ENCODE results near the gene UBE2U. TPM values are rescaled to one million over a fixed set of nuclear protein-coding genes. Genes with fewer than 3 reads are reported as not detected.

The UBE2U gene, protein sequence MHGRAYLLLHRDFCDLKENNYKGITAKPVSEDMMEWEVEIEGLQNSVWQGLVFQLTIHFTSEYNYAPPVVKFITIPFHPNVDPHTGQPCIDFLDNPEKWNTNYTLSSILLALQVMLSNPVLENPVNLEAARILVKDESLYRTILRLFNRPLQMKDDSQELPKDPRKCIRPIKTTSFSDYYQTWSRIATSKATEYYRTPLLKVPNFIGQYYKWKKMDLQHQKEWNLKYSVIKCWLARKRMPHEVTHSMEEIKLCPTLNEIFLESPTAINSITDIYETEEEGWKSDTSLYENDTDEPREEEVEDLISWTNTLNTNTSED
- total RNA-seq, result not detected

DNA sequence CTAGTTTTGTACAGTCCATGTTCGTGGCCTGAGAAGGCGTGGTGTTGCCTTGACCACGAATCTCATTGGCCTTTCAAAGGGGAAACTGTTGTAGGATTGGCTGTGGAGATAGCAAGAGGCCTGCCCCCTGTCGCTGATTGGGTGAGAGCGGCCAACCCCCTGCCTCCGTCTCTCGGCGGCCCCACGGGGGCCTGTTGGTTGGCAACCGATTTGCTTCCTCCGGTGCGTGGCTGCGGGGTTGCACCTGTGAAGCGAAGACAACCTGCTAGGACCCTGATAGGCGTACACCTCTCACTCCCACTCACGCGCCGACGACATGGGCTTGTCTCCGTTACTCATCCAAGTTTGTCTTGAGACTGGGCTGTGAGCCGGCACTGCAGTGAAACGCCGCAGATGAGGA, at the start of gene UBE2U:
Gene UBE2U (plus strand): TSS at position 204 of the 400 bp plus-strand sequence. CDS start 428 bp downstream, outside the sequence.
- Histone ChIP-seq H3K4me1 (no peaks in the 10 kb centered on the region), H3K4me3 (no peak within 1 kb of the TSS), H3K36me3 (no peaks in the 10 kb centered on the region), H3K27me3 (no peaks in the 10 kb centered on the region), H3K27ac (no peak within 1 kb of the TSS), H3K9me3 (no peaks in the 10 kb centered on the region)
- no peak for ATAC-seq
- WGBS, 2 donors (ENCODE audit: low coverage in 1 of 2), result 80 to 98% methylated on average over 2 to 8 of the region's 23 CpGs
- TF ChIP-seq, protein P1, sequence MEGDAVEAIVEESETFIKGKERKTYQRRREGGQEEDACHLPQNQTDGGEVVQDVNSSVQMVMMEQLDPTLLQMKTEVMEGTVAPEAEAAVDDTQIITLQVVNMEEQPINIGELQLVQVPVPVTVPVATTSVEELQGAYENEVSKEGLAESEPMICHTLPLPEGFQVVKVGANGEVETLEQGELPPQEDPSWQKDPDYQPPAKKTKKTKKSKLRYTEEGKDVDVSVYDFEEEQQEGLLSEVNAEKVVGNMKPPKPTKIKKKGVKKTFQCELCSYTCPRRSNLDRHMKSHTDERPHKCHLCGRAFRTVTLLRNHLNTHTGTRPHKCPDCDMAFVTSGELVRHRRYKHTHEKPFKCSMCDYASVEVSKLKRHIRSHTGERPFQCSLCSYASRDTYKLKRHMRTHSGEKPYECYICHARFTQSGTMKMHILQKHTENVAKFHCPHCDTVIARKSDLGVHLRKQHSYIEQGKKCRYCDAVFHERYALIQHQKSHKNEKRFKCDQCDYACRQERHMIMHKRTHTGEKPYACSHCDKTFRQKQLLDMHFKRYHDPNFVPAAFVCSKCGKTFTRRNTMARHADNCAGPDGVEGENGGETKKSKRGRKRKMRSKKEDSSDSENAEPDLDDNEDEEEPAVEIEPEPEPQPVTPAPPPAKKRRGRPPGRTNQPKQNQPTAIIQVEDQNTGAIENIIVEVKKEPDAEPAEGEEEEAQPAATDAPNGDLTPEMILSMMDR (IDR thresholded peaks at IDR 0.05), result no peak
- TF ChIP-seq EP300 (IDR thresholded peaks at IDR 0.05) (no peak), POLR2A (IDR thresholded peaks at IDR 0.05) (no peak), POLR2AphosphoS5 (IDR thresholded peaks at IDR 0.05) (no peak)

DNA sequence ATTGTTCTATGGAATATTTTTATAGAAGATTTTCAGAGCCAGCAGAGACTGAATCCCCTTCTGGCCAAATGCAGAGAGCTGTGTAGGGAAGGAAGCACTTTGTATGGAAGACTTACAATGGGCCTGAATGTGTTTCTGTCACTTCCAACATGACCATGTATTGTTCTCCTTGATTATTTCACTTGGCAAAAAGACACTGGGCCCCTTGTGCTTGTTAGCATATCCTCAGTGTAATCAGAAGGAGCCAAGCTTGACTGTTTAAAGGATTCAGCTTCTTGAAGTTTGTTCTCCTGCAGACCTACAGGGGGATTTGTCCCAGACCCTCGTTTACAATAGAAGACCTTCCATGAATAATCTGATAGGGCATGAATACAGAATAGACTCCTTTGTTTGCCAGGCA, 48.1 kb upstream of the UBE2U start:
- WGBS, 2 donors (ENCODE audit: low coverage in 1 of 2), result 75% methylated on average over 1 of the region's 1 CpG; no CpG with 5 or more reads in 1 of the 2 donors
- Histone ChIP-seq H3K36me3 (no peaks in the 10 kb centered on the region), H3K9me3 (no peaks in the 10 kb centered on the region), H3K27ac (no peak overlapping the region), H3K4me1 (no peaks in the 10 kb centered on the region), H3K4me3 (no peak overlapping the region), H3K27me3 (no peaks in the 10 kb centered on the region)
- TF ChIP-seq, protein P1 (IDR thresholded peaks at IDR 0.05), result no peak
- no peak for ATAC-seq

DNA sequence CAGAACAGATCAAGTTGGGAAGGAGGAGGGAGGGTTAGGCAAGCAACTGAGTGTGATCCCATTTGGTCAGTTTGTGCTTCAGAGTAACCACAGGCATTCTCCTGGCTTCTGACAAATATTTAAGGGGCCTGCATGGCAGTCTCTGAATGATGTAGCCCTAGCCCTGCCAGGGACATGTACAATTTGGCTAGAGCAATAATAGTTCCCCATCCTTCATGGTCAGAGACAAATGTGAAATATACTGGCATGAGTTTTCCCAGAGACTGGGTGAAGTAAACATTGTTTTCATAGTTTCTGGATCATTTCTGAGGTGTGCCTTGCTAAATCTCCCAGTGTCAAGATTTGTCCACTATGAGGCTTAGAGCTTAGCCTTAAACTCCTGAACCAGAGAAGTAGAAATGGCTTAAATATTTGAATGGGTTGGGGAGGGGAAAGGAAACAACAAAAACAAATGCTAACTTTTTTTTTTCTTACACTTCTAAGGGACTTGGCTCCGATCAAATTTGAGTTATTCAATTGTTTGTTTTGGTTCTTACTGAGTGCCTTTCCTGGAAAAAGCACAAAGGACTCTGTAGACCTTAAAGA, 42.0 kb upstream of the UBE2U start:
- Histone ChIP-seq H3K4me3 (no peak overlapping the region), H3K4me1 (peaks cover 0 to 37% (median 4%) of the 10 kb centered on the region in 3 donors), H3K36me3 (no peaks in the 10 kb centered on the region), H3K9me3 (no peaks in the 10 kb centered on the region), H3K27ac (peak overlapping the region in 2 of 4 donors; percentile 23 to 48), H3K27me3 (no peaks in the 10 kb centered on the region)
- TF ChIP-seq EP300 (IDR thresholded peaks at IDR 0.05) (no peak), POLR2A (IDR thresholded peaks at IDR 0.05) (no peak), POLR2AphosphoS5 (IDR thresholded peaks at IDR 0.05) (peak; percentile 87)
- TF ChIP-seq, protein P1 (IDR thresholded peaks at IDR 0.05), result no peak
- ATAC-seq, result peak; percentile 79
- 33 to 50% methylated on average over 1 of the region's 1 CpG for WGBS, 2 donors (ENCODE audit: low coverage in 1 of 2)

DNA sequence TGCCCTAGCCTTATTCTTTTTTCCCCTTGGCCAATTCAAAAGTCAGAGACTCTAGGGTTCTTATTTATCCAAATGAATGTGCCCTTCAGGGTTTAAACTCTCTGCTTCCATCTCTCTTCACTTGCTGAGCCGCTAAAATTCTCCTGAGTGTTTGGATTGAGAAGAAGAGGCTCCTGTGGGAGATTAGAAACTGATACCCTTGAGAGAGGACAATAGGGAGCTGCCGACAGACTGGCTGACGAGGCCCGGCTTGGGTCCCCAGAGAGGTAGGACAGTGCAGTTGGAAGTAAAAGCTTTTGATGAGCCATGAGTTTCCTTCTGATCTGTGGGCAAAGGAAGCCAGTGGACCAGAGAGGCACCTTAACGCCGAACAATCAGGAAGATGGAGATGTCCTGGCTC, 41.3 kb upstream of the UBE2U start:
- ATAC-seq, result no peak
- TF ChIP-seq, protein P1 (IDR thresholded peaks at IDR 0.05), result no peak
- TF ChIP-seq POLR2A (IDR thresholded peaks at IDR 0.05), result no peak
- no peak for TF ChIP-seq EP300 (IDR thresholded peaks at IDR 0.05)
- TF ChIP-seq POLR2AphosphoS5 (IDR thresholded peaks at IDR 0.05), result no peak
- Histone ChIP-seq H3K36me3 (no peaks in the 10 kb centered on the region), H3K27ac (peak overlapping the region in 2 of 4 donors; percentile 23 to 48), H3K9me3 (no peaks in the 10 kb centered on the region), H3K4me1 (peaks cover 0 to 37% (median 4%) of the 10 kb centered on the region in 3 donors), H3K27me3 (no peaks in the 10 kb centered on the region), H3K4me3 (no peak overlapping the region)
- whole genome bisulfite sequencing, 2 donors (ENCODE audit: low coverage in 1 of 2), result 65 to 93% methylated on average over 5 to 6 of the region's 6 CpGs

DNA sequence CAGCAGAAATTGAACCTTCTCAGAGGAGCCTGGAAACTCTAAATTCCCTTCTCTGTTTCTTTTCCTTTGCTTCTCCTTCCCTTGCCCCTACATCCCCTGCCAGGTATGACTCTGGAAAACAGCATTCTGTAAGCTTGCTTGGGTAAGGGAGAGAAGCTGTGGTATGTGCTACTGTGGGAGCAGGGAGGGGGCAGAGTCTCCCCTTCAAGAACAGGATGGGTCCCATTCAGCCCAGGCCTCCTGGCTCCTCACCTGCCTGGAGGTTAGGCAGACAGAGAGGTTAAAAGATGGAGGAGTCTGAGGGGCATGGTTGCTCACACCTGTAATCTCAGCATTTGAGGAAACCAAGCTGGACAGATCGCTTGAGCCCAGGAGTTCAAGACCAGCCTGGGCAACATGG, 40.6 kb upstream of the UBE2U start:
- Histone ChIP-seq H3K27ac (peak overlapping the region in 1 of 4 donors; percentile 25), H3K4me1 (peaks cover 0 to 37% (median 4%) of the 10 kb centered on the region in 3 donors), H3K36me3 (no peaks in the 10 kb centered on the region), H3K9me3 (no peaks in the 10 kb centered on the region), H3K27me3 (no peaks in the 10 kb centered on the region), H3K4me3 (no peak overlapping the region)
- no peak for ATAC-seq
- WGBS, 2 donors (ENCODE audit: low coverage in 1 of 2), result no CpG with 5 or more reads among the region's 1 CpG
- no peak for TF ChIP-seq POLR2A (IDR thresholded peaks at IDR 0.05)
- TF ChIP-seq EP300 (IDR thresholded peaks at IDR 0.05), result no peak
- TF ChIP-seq POLR2AphosphoS5 (IDR thresholded peaks at IDR 0.05), result no peak
- TF ChIP-seq, protein P1 (IDR thresholded peaks at IDR 0.05), result no peak

All from gastroesophageal sphincter (tissue), 4 donors.